ENCODE results near the gene CADM1.

Gene CADM1

GRCh38 chr11:115391160-115391559 is 113.1 kb downstream of the CADM1 start:
- DNase-seq (ENCODE audit: low spot score): no peak
- TF ChIP-seq CTCF (IDR thresholded peaks at IDR 0.05; ENCODE audit: poor library complexity, severe bottlenecking): no peak
- no peak overlapping the region for H3K27ac ChIP-seq (ENCODE audit: poor library complexity, severe bottlenecking)
- H3K27me3 ChIP-seq (ENCODE audit: insufficient read depth, poor library complexity, severe bottlenecking): no peaks in the 10 kb centered on the region
- H3K4me1 ChIP-seq (ENCODE audit: insufficient read depth, poor library complexity, severe bottlenecking): no peaks in the 10 kb centered on the region
- ATAC-seq (ENCODE audit: low read depth): no peak
- H3K36me3 ChIP-seq (ENCODE audit: low read depth): no peaks in the 10 kb centered on the region
- H3K9me3 ChIP-seq (ENCODE audit: severe bottlenecking): no peaks in the 10 kb centered on the region
- H3K4me3 ChIP-seq (ENCODE audit: severe bottlenecking): no peak overlapping the region

- ATAC-seq (ENCODE audit: low read depth) (no peak), DNase-seq (ENCODE audit: low spot score) (no peak)
- Histone ChIP-seq H3K9me3 (ENCODE audit: severe bottlenecking) (no peaks in the 10 kb centered on the region), H3K27ac (ENCODE audit: poor library complexity, severe bottlenecking) (no peak overlapping the region), H3K4me1 (ENCODE audit: insufficient read depth, poor library complexity, severe bottlenecking) (no peaks in the 10 kb centered on the region), H3K36me3 (ENCODE audit: low read depth) (no peaks in the 10 kb centered on the region), H3K27me3 (ENCODE audit: insufficient read depth, poor library complexity, severe bottlenecking) (no peaks in the 10 kb centered on the region), H3K4me3 (ENCODE audit: severe bottlenecking) (no peak overlapping the region)
- no peak for TF ChIP-seq CTCF (IDR thresholded peaks at IDR 0.05; ENCODE audit: poor library complexity, severe bottlenecking)
Observed at GRCh38 chr11:115390441-115390840, 113.8 kb downstream of the CADM1 start.

GRCh38 chr11:115389790-115390189 is 114.4 kb downstream of the CADM1 start:
- Histone ChIP-seq H3K27ac (ENCODE audit: poor library complexity, severe bottlenecking) (no peak overlapping the region), H3K4me1 (ENCODE audit: insufficient read depth, poor library complexity, severe bottlenecking) (no peaks in the 10 kb centered on the region), H3K36me3 (ENCODE audit: low read depth) (no peaks in the 10 kb centered on the region), H3K27me3 (ENCODE audit: insufficient read depth, poor library complexity, severe bottlenecking) (no peaks in the 10 kb centered on the region), H3K9me3 (ENCODE audit: severe bottlenecking) (no peaks in the 10 kb centered on the region), H3K4me3 (ENCODE audit: severe bottlenecking) (no peak overlapping the region)
- DNase-seq (ENCODE audit: low spot score): no peak
- TF ChIP-seq CTCF (IDR thresholded peaks at IDR 0.05; ENCODE audit: poor library complexity, severe bottlenecking): no peak
- no peak for ATAC-seq (ENCODE audit: low read depth)

- no peak for TF ChIP-seq CTCF (IDR thresholded peaks at IDR 0.05; ENCODE audit: poor library complexity, severe bottlenecking)
- no peaks in the 10 kb centered on the region for H3K9me3 ChIP-seq (ENCODE audit: severe bottlenecking)
- ATAC-seq (ENCODE audit: low read depth) (no peak), DNase-seq (ENCODE audit: low spot score) (no peak)
- no peaks in the 10 kb centered on the region for H3K27me3 ChIP-seq (ENCODE audit: insufficient read depth, poor library complexity, severe bottlenecking)
- H3K4me1 ChIP-seq (ENCODE audit: insufficient read depth, poor library complexity, severe bottlenecking): no peaks in the 10 kb centered on the region
- no peak overlapping the region for H3K27ac ChIP-seq (ENCODE audit: poor library complexity, severe bottlenecking)
- H3K36me3 ChIP-seq (ENCODE audit: low read depth): no peaks in the 10 kb centered on the region
- no peak overlapping the region for H3K4me3 ChIP-seq (ENCODE audit: severe bottlenecking)
Observed at GRCh38 chr11:115385226-115385625, 119.0 kb downstream of the CADM1 start.

- no peak for DNase-seq (ENCODE audit: low spot score)
- no peak for ATAC-seq (ENCODE audit: low read depth)
- Histone ChIP-seq H3K4me3 (ENCODE audit: severe bottlenecking) (no peak overlapping the region), H3K4me1 (ENCODE audit: insufficient read depth, poor library complexity, severe bottlenecking) (no peaks in the 10 kb centered on the region), H3K27ac (ENCODE audit: poor library complexity, severe bottlenecking) (no peak overlapping the region), H3K36me3 (ENCODE audit: low read depth) (no peaks in the 10 kb centered on the region), H3K9me3 (ENCODE audit: severe bottlenecking) (no peaks in the 10 kb centered on the region), H3K27me3 (ENCODE audit: insufficient read depth, poor library complexity, severe bottlenecking) (no peaks in the 10 kb centered on the region)
- no peak for TF ChIP-seq CTCF (IDR thresholded peaks at IDR 0.05; ENCODE audit: poor library complexity, severe bottlenecking)
Observed at GRCh38 chr11:115384236-115384635, 120.0 kb downstream of the CADM1 start.

All from RWPE2 (cell line).